A673 (cell line): ENCODE measurements around the gene RPTOR.

ENCODE experiments used
- CTCF ChIP-seq: fragments of 300-800, 200-600 bp; sonication (generic); conservative IDR thresholded peaks from 2 replicates; pipeline ENCODE4 v1.5.1; 2017; ENCODE audit warnings: low read depth, mild to moderate bottlenecking, antibody characterized with exemption, low read length, moderate library complexity, mixed read lengths
- EZH2 ChIP-seq: fragments of 200-600 bp; sonication (generic); IDR thresholded peaks from 2 replicates; pipeline ENCODE4 v1.6.1; 2017; ENCODE audit warnings: borderline replicate concordance, low read depth, mild to moderate bottlenecking, mixed read lengths, antibody characterized with exemption, low read length; ENCODE audit not compliant: poor library complexity, severe bottlenecking

- no peak for TF ChIP-seq EZH2
- no peak for TF ChIP-seq CTCF
These were observed 65.1 kb downstream of the RPTOR start for GRCh38 chr17:80609757-80610156.
